Spleen (tissue), 11 donors: ENCODE data around the gene ETFDH. TPM values are rescaled to one million over a fixed set of nuclear protein-coding genes. Genes with fewer than 3 reads are reported as not detected.

Source experiments
- DNase-seq: peaks from one replicate; pipeline ENCODE4 v3.0.0-alpha.2; 2020
- H3K27ac ChIP-seq, 8 donors: fragments of 200-600 bp; sonication (generic) in 7 of 8; 1 replicate in 4 of 8; 2 replicates in 4 of 8; pipeline versions ENCODE4 v1.5.0 to v1.8.0; 2016 to 2021; ENCODE audit warnings: inconsistent platforms in 4 of 8, mild to moderate bottlenecking in 4 of 8, moderate library complexity in 1 of 8
- H3K27me3 ChIP-seq, 7 donors: fragments of 200-600 bp; sonication (generic) in 6 of 7; replicated peaks in 1 of 7; 1 replicate in 4 of 7; 2 replicates in 3 of 7; pipeline versions ENCODE4 v1.5.0 to v1.8.0; 2016 to 2021; ENCODE audit warnings: inconsistent platforms in 3 of 7, mild to moderate bottlenecking in 1 of 7
- H3K36me3 ChIP-seq, 6 donors: fragments of 200-600 bp; sonication (generic) in 5 of 6; 1 replicate in 4 of 6; 2 replicates in 2 of 6; pipeline versions ENCODE4 v1.5.0 to v1.8.0; 2016 to 2021; ENCODE audit warnings: inconsistent platforms in 2 of 6
- H3K4me1 ChIP-seq, 6 donors: fragments of 200-600 bp; sonication (generic) in 5 of 6; 1 replicate in 3 of 6; 2 replicates in 3 of 6; pipeline versions ENCODE4 v1.5.0 to v1.8.0; 2016 to 2021; ENCODE audit warnings: inconsistent platforms in 3 of 6
- H3K4me3 ChIP-seq, 8 donors: fragments of 200-600 bp; sonication (generic) in 7 of 8; 1 replicate in 4 of 8; 2 replicates in 4 of 8; pipeline versions ENCODE4 v1.5.0 to v1.8.0; 2016 to 2021; ENCODE audit warnings: inconsistent platforms in 4 of 8, mild to moderate bottlenecking in 4 of 8, moderate library complexity in 2 of 8
- H3K9me3 ChIP-seq, 8 donors: fragments of 200-600 bp; sonication (generic) in 7 of 8; 1 replicate in 4 of 8; 2 replicates in 4 of 8; pipeline versions ENCODE4 v1.5.0 to v1.8.0; 2016 to 2021; ENCODE audit warnings: inconsistent platforms in 4 of 8
- CTCF ChIP-seq, 11 experiments: fragments of 200-600 bp in 7 of 11; fragments of 450-650 bp in 4 of 11; sonication (generic) in 4 of 11; IDR thresholded peaks in 8 of 11; conservative IDR thresholded peaks in 3 of 11; 1 replicate in 7 of 11; 2 replicates in 4 of 11; pipeline versions ENCODE4 v1.4.0 to v1.8.0; 2016 to 2021; ENCODE audit warnings: antibody characterized with exemption in 11 of 11, inconsistent platforms in 4 of 11, mild to moderate bottlenecking in 1 of 11
- POLR2A ChIP-seq, 3 donors: fragments of 450-650 bp; IDR thresholded peaks; one replicate each; pipeline ENCODE4 v1.5.1; 2017; ENCODE audit warnings: antibody characterized with exemption in 3 of 3, mild to moderate bottlenecking in 1 of 3
- POLR2AphosphoS5 ChIP-seq, 3 donors: sonication (generic); formaldehyde crosslinking; IDR thresholded peaks; one replicate each; pipeline ENCODE4 v1.5.1; 2017; ENCODE audit warnings: antibody characterized with exemption in 3 of 3
- WGBS, 5 donors: extraction: QIAGEN DNeasy Blood & Tissue Kit in 3 of 5; methylation state at CpG; one replicate each; pipeline versions ENCODE4 v1.1.5 to v1.1.7; 2013 to 2018; 5-methylcytosine and 5-hydroxymethylcytosine counted together
- intact Hi-C: fragments of 100-400 bp; cut with DNase I; formaldehyde crosslinking; loops from one replicate; pipeline ENCODE4 v1.15.0; 2023; ENCODE audit warnings: low total_unique reads
- polyA plus RNA-seq, 3 donors: library from polyadenylated mRNA; stranded (reverse); fragments of 200-250 nt; gene quantifications; one replicate each; pipeline ENCODE4 v1.2.1, GENCODE V29; 2013
- total RNA-seq, 7 donors: library from RNA; depleted of rRNA in 3 of 7; stranded (reverse); fragments of >200 nt in 3 of 7; fragmentation: NEBNext Ultra II Directional in 4 of 7; extraction: Animal tissue kit (Norgen Biotek cat#: 25700) in 4 of 7; gene quantifications; one replicate each; pipeline versions ENCODE4 v1.1.0 to v1.2.1, GENCODE V29; 2016 to 2021
- donor health status: healthy with polysubstance abuse.
- donor health status: DM: no; HTN: no; CAD: no; lungs with moderate emphysema.
- donor health status: DM: no; HTN: no; CAD: no.
- donor health status: Bipolar disorder and iron deficiency.
- donor health status: healthy.
- donor health status: DM: no; HTN: no; CAD: no.
- donor health status: DM: yes; HTN: yes; CAD: no.

Gene ETFDH
- total and polyA plus RNA-seq, 10 donors, result 7.1 to 45.2 (median 24.2) TPM

GRCh38 chr4:158722917-158723793 is 51.1 kb downstream of the ETFDH start, which contains the start of gene PPID:
Gene PPID, minus strand, starts transcription at chr4:158723396. Its CDS starts 108 bp downstream, at chr4:158723288.
- H3K36me3 ChIP-seq, result peaks cover 0 to 33% (median 21%) of the 10 kb centered on the region in 6 donors
- intact Hi-C loops, result loop anchor here (10.0 kb wide), 1 partner anchor 452 kb away; no protein-coding TSS in a partner anchor
- H3K27me3 ChIP-seq, result peaks cover 0 to 13% (median 0%) of the 10 kb centered on the region in 7 donors
- no peaks in the 10 kb centered on the region for H3K9me3 ChIP-seq
- H3K27ac ChIP-seq, result peak within 1 kb of the TSS; percentile 87 to 94 (median 91)
- TF ChIP-seq POLR2AphosphoS5 (IDR thresholded peaks at IDR 0.05) (peak; percentile 89 to 94 (median 90)), CTCF (IDR thresholded peaks at IDR 0.05 in 8 of 11, conservative IDR thresholded peaks at IDR 0.05 in 3 of 11) (peak in 1 of 11 experiments; percentile 22), POLR2A (IDR thresholded peaks at IDR 0.05) (no peak)
- H3K4me1 ChIP-seq, result peaks cover 9 to 27% (median 17%) of the 10 kb centered on the region in 6 donors
- 0 to 1% (median 0%) methylated on average over 61 to 65 of the region's 65 CpGs for WGBS, 5 donors
- DNase-seq, result peak; percentile 96
- peak within 1 kb of the TSS; percentile 61 to 86 (median 78) for H3K4me3 ChIP-seq

GRCh38 chr4:158724637-158725036 is 52.5 kb downstream of the ETFDH start:
- H3K4me1 ChIP-seq, result peaks cover 9 to 27% (median 17%) of the 10 kb centered on the region in 6 donors
- DNase-seq, result no peak
- TF ChIP-seq POLR2A (IDR thresholded peaks at IDR 0.05) (no peak), POLR2AphosphoS5 (IDR thresholded peaks at IDR 0.05) (no peak), CTCF (IDR thresholded peaks at IDR 0.05 in 8 of 11, conservative IDR thresholded peaks at IDR 0.05 in 3 of 11) (no peak)
- intact Hi-C loops, result loop anchor here (10.0 kb wide), 1 partner anchor 450 kb away; no protein-coding TSS in a partner anchor
- 80 to 94% (median 86%) methylated on average over 4 of the region's 4 CpGs for WGBS, 5 donors
- H3K36me3 ChIP-seq, result peaks cover 0 to 18% (median 7%) of the 10 kb centered on the region in 6 donors
- H3K9me3 ChIP-seq, result no peaks in the 10 kb centered on the region
- H3K27ac ChIP-seq, result no peak overlapping the region
- H3K27me3 ChIP-seq, result peaks cover 0 to 28% (median 0%) of the 10 kb centered on the region in 7 donors
- no peak overlapping the region for H3K4me3 ChIP-seq

GRCh38 chr4:158726633-158727032 is 54.5 kb downstream of the ETFDH start:
- TF ChIP-seq POLR2AphosphoS5 (IDR thresholded peaks at IDR 0.05) (no peak), POLR2A (IDR thresholded peaks at IDR 0.05) (no peak), CTCF (IDR thresholded peaks at IDR 0.05 in 8 of 11, conservative IDR thresholded peaks at IDR 0.05 in 3 of 11) (no peak)
- H3K4me3 ChIP-seq, result no peak overlapping the region
- H3K36me3 ChIP-seq, result no peaks in the 10 kb centered on the region
- intact Hi-C loops, result loop anchor here (10.0 kb wide), 1 partner anchor 448 kb away; no protein-coding TSS in a partner anchor
- peaks cover 9 to 19% (median 13%) of the 10 kb centered on the region in 6 donors for H3K4me1 ChIP-seq
- H3K9me3 ChIP-seq, result no peaks in the 10 kb centered on the region
- H3K27me3 ChIP-seq, result peaks cover 0 to 36% (median 0%) of the 10 kb centered on the region in 7 donors
- no peak for DNase-seq
- WGBS, 5 donors, result 77 to 90% (median 81%) methylated on average over 6 of the region's 6 CpGs
- no peak overlapping the region for H3K27ac ChIP-seq

GRCh38 chr4:158728236-158728635 is 56.1 kb downstream of the ETFDH start:
- TF ChIP-seq POLR2AphosphoS5 (IDR thresholded peaks at IDR 0.05) (no peak), CTCF (IDR thresholded peaks at IDR 0.05 in 8 of 11, conservative IDR thresholded peaks at IDR 0.05 in 3 of 11) (no peak), POLR2A (IDR thresholded peaks at IDR 0.05) (no peak)
- Histone ChIP-seq H3K4me1 (peaks cover 0 to 6% (median 4%) of the 10 kb centered on the region in 6 donors), H3K27me3 (peaks cover 0 to 42% (median 0%) of the 10 kb centered on the region in 7 donors), H3K4me3 (no peak overlapping the region), H3K27ac (no peak overlapping the region), H3K9me3 (no peaks in the 10 kb centered on the region), H3K36me3 (no peaks in the 10 kb centered on the region)
- WGBS, 5 donors, result 61 to 79% (median 74%) methylated on average over 1 of the region's 1 CpG
- no peak for DNase-seq
- intact Hi-C loops, result loop anchor here (10.0 kb wide), 1 partner anchor 447 kb away; no protein-coding TSS in a partner anchor
